ENCODE data around the gene CALCR. TPM values are rescaled to one million over a fixed set of nuclear protein-coding genes. Genes with fewer than 3 reads are reported as not detected.

CALCR gene
- 1 to 10 TPM in 1 of 2 donors, under 1 TPM in 1; 0.39 to 2.4 TPM for total RNA-seq
- 1 to 10 TPM in 1 of 2 donors, under 1 TPM in 1; 0.51 to 1.1 TPM for polyA plus RNA-seq (ENCODE audit: insufficient read length in 2 of 2)
- long read RNA-seq, donor 1, result 0 reads
- long read RNA-seq, donor 2, result 0 reads
- long read RNA-seq, donor 3, result 0 reads
- long read RNA-seq, donor 4, result 0 reads

DNA sequence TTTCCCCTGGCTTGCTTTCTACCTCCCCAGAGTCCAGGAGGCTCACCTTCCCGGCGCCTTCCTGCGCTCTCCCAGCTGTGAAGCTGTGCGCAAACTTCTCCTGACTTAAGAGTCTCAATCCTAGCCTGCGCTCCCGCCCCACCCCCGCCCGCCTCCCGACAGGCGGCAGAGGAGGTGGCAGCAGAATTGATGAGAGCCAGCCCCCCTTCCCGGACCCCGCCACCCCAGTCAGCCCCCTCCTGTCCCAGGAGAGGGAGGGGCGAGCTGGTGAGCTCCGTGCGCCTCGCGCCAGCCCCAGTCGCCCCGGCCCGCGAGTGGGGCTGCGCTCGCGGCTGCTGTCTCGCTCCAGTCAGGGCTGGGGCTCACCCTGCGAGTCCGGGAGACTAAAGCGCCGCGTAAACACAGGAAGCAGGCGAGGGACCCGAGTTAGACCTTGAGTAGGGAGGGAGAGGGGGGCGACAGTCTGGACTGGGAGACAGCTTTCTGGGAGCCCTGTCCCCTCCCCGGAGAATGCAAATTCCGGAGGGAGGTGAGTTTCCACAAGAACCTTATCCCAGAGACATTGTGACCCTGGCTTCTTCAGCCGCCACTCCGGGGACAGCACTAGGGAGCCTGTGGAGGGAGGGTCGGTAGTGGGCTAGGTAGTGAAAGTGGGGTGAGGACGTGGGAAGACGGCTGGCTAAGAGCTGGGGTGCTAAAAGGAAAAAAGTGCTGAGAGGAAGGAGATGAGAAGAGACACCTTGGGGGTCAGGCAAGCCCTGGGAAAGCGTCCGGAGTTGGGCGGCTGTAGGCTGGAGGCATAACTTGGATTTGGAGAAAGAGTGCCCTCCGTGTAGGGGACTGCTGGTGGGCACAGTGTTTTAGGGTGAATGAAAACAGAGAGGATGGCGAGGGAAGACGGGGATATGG, at the start of gene CALCR:
TSS of gene CALCR (minus strand) at position 79 of the 909 bp plus-strand sequence. CDS start 87,743 bp downstream, outside the sequence.
- DNase-seq (ENCODE audit: low read depth in 4 of 6, low spot score in 6 of 6), result peak in 2 of 6 donors; percentile 18 to 29
- H3K27me3 ChIP-seq (ENCODE audit: control insufficient read depth, insufficient read depth, low read length), result peaks cover 42% of the 10 kb centered on the region
- H3K4me3 ChIP-seq (ENCODE audit: low read depth, low read length), result no peak within 1 kb of the TSS
- H3K36me3 ChIP-seq (ENCODE audit: control insufficient read depth, insufficient read depth, low read length), result no peaks in the 10 kb centered on the region
- H3K9me3 ChIP-seq (ENCODE audit: control insufficient read depth, insufficient read depth, low read length), result no peaks in the 10 kb centered on the region
- under 1% methylated on average over 37 of the region's 46 CpGs for WGBS (ENCODE audit: insufficient coverage)
- no peak within 1 kb of the TSS for H3K27ac ChIP-seq (ENCODE audit: low read depth, low read length)
- peaks cover 20% of the 10 kb centered on the region for H3K4me1 ChIP-seq (ENCODE audit: control insufficient read depth, insufficient read depth, low read length)

GRCh38 chr7:93623816-93624215, 49.3 kb upstream of the CALCR start:
- DNase-seq (ENCODE audit: low read depth in 4 of 6, low spot score in 6 of 6), result no peak
- Histone ChIP-seq H3K27ac (ENCODE audit: low read depth, low read length) (no peak overlapping the region), H3K4me1 (ENCODE audit: control insufficient read depth, insufficient read depth, low read length) (no peaks in the 10 kb centered on the region), H3K27me3 (ENCODE audit: control insufficient read depth, insufficient read depth, low read length) (no peaks in the 10 kb centered on the region), H3K36me3 (ENCODE audit: control insufficient read depth, insufficient read depth, low read length) (no peaks in the 10 kb centered on the region), H3K9me3 (ENCODE audit: control insufficient read depth, insufficient read depth, low read length) (no peaks in the 10 kb centered on the region), H3K4me3 (ENCODE audit: low read depth, low read length) (no peak overlapping the region)
- WGBS (ENCODE audit: insufficient coverage), result no CpG with 5 or more reads among the region's 1 CpG

GRCh38 chr7:93622036-93623033, 47.8 kb upstream of the CALCR start:
- no peaks in the 10 kb centered on the region for H3K4me1 ChIP-seq (ENCODE audit: control insufficient read depth, insufficient read depth, low read length)
- WGBS (ENCODE audit: insufficient coverage), result 48% methylated on average over 3 of the region's 13 CpGs
- no peak overlapping the region for H3K4me3 ChIP-seq (ENCODE audit: low read depth, low read length)
- no peak overlapping the region for H3K27ac ChIP-seq (ENCODE audit: low read depth, low read length)
- no peaks in the 10 kb centered on the region for H3K27me3 ChIP-seq (ENCODE audit: control insufficient read depth, insufficient read depth, low read length)
- DNase-seq (ENCODE audit: low read depth in 4 of 6, low spot score in 6 of 6), result peak in 4 of 6 donors; percentile 5 to 75 (median 29)
- no peaks in the 10 kb centered on the region for H3K9me3 ChIP-seq (ENCODE audit: control insufficient read depth, insufficient read depth, low read length)
- H3K36me3 ChIP-seq (ENCODE audit: control insufficient read depth, insufficient read depth, low read length), result no peaks in the 10 kb centered on the region

DNA sequence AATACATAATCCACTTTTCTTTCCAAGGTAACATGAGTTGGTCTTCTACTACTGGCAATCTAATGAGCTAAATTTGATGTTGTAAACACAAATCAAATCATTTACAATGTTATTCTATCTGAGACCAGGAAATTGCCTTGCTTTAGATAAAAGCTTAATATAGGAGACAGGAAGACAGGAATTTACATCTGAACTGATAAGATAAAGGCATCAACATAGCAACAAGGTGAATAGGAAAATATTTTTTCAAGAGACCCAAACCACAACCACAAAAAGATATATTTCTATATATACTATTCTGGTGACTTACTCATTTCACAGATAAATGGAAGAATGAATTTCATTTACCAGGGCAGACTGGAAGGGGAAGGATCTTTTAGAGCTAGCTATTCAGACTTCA, 46.3 kb upstream of the CALCR start:
- H3K27ac ChIP-seq (ENCODE audit: low read depth, low read length), result no peak overlapping the region
- no peak overlapping the region for H3K4me3 ChIP-seq (ENCODE audit: low read depth, low read length)
- no peak for DNase-seq (ENCODE audit: low read depth in 4 of 6, low spot score in 6 of 6)
- H3K36me3 ChIP-seq (ENCODE audit: control insufficient read depth, insufficient read depth, low read length), result no peaks in the 10 kb centered on the region
- no peaks in the 10 kb centered on the region for H3K9me3 ChIP-seq (ENCODE audit: control insufficient read depth, insufficient read depth, low read length)
- H3K27me3 ChIP-seq (ENCODE audit: control insufficient read depth, insufficient read depth, low read length), result no peaks in the 10 kb centered on the region
- no peaks in the 10 kb centered on the region for H3K4me1 ChIP-seq (ENCODE audit: control insufficient read depth, insufficient read depth, low read length)

DNA sequence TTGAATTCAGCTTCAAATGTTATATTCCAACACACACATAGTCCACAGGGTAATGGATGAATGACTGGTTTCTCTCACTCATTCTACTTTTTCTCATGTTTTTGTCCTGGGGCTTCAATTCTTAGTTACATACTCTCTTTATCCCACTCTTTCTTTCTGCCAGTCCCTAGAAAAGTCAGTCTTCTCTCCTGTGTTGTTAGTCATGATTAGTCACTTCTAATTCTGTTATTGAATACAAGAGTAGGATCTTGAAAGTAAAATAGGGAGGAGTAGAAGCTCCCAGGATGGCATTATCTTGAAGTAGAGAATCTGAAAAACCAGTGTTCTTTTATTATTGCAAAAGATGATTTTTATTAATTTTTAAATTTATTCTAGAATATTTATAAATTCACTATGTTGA, 45.5 kb upstream of the CALCR start:
- Histone ChIP-seq H3K9me3 (ENCODE audit: control insufficient read depth, insufficient read depth, low read length) (no peaks in the 10 kb centered on the region), H3K4me1 (ENCODE audit: control insufficient read depth, insufficient read depth, low read length) (no peaks in the 10 kb centered on the region)

GRCh38 chr7:93601363-93601762, 26.8 kb upstream of the CALCR start:
- DNase-seq (ENCODE audit: low read depth in 4 of 6, low spot score in 6 of 6), result peak in 1 of 6 donors; percentile 21
- 57% methylated on average over 1 of the region's 1 CpG for WGBS (ENCODE audit: insufficient coverage)
- Histone ChIP-seq H3K4me3 (ENCODE audit: low read depth, low read length) (no peak overlapping the region), H3K27me3 (ENCODE audit: control insufficient read depth, insufficient read depth, low read length) (no peaks in the 10 kb centered on the region), H3K9me3 (ENCODE audit: control insufficient read depth, insufficient read depth, low read length) (no peaks in the 10 kb centered on the region), H3K36me3 (ENCODE audit: control insufficient read depth, insufficient read depth, low read length) (no peaks in the 10 kb centered on the region), H3K4me1 (ENCODE audit: control insufficient read depth, insufficient read depth, low read length) (no peaks in the 10 kb centered on the region), H3K27ac (ENCODE audit: low read depth, low read length) (no peak overlapping the region)

More for the DNA sequence above, 45.5 kb upstream of the CALCR start:
- Histone ChIP-seq H3K27me3 (ENCODE audit: control insufficient read depth, insufficient read depth, low read length) (no peaks in the 10 kb centered on the region), H3K27ac (ENCODE audit: low read depth, low read length) (no peak overlapping the region), H3K36me3 (ENCODE audit: control insufficient read depth, insufficient read depth, low read length) (no peaks in the 10 kb centered on the region), H3K4me3 (ENCODE audit: low read depth, low read length) (no peak overlapping the region)
- DNase-seq (ENCODE audit: low read depth in 4 of 6, low spot score in 6 of 6), result no peak

DNA sequence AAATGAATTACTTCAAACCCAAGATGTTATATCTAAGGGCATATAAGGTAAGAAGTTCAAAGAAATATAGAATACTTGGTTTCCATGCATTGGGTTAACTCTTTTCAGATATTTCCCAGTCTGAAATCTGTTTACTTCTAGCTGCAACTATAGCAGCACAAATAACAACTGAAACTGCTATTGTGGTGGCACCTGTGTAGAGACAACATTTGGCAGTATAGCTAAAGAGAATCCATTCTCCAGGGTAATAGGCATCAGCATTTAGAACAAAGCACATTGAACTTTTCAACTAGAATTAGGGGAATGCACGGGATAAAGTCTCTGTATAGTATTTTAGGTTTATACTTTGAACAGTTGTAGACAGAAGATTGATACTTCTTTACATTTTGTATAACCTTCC, 19.7 kb upstream of the CALCR start:
- H3K27ac ChIP-seq (ENCODE audit: low read depth, low read length), result no peak overlapping the region
- H3K4me3 ChIP-seq (ENCODE audit: low read depth, low read length), result no peak overlapping the region
- DNase-seq (ENCODE audit: low read depth in 4 of 6, low spot score in 6 of 6), result no peak
- no peaks in the 10 kb centered on the region for H3K4me1 ChIP-seq (ENCODE audit: control insufficient read depth, insufficient read depth, low read length)
- WGBS (ENCODE audit: insufficient coverage), result no CpG with 5 or more reads among the region's 1 CpG
- H3K27me3 ChIP-seq (ENCODE audit: control insufficient read depth, insufficient read depth, low read length), result no peaks in the 10 kb centered on the region
- H3K9me3 ChIP-seq (ENCODE audit: control insufficient read depth, insufficient read depth, low read length), result no peaks in the 10 kb centered on the region
- no peaks in the 10 kb centered on the region for H3K36me3 ChIP-seq (ENCODE audit: control insufficient read depth, insufficient read depth, low read length)

DNA sequence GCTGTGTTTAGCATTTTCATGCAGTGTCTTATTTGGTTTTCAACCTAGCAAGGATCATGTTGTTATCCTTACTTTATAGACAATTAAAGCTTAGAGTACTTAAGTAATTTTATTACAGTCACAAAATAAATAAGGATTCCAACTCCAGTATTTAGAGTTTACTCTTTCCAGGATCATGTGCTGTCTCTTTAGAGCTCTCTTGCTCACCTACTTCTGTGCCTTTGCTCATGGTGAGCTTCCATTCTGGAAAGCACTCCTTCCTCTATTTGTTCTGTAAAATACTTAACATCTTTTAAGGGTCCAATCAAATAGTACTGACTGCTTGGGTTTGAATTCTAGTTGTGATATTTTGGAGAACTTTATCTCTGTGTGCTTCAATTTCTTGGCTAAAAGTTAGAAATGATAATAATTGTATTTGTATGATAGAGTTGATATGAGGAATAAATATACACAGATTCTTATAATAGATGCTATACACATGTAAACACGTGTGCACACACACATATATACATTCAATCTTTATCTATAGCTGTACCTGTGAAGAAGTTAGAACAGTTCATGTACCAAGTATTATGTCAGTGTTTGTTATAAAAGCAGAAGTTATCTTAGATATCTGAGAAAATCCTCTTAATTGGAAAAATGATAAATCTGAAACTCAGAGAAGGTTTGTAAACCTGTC, 18.2 kb upstream of the CALCR start:
- no peak overlapping the region for H3K27ac ChIP-seq (ENCODE audit: low read depth, low read length)
- no peaks in the 10 kb centered on the region for H3K27me3 ChIP-seq (ENCODE audit: control insufficient read depth, insufficient read depth, low read length)
- no peak for DNase-seq (ENCODE audit: low read depth in 4 of 6, low spot score in 6 of 6)
- no CpG with 5 or more reads among the region's 1 CpG for WGBS (ENCODE audit: insufficient coverage)
- no peak overlapping the region for H3K4me3 ChIP-seq (ENCODE audit: low read depth, low read length)
- H3K4me1 ChIP-seq (ENCODE audit: control insufficient read depth, insufficient read depth, low read length), result no peaks in the 10 kb centered on the region
- H3K36me3 ChIP-seq (ENCODE audit: control insufficient read depth, insufficient read depth, low read length), result no peaks in the 10 kb centered on the region
- H3K9me3 ChIP-seq (ENCODE audit: control insufficient read depth, insufficient read depth, low read length), result no peaks in the 10 kb centered on the region

Measured in spinal cord (tissue), 10 donors.